Measurements from ENCODE around the gene VPS13D. TPM values are rescaled to one million over a fixed set of nuclear protein-coding genes. Genes with fewer than 3 reads are reported as not detected.

Gene VPS13D
- total RNA-seq, 1 experiment from 2014 or later, result 20.2 TPM

- Histone ChIP-seq H3K4ac (ENCODE audit: low read depth, low read length) (no peak overlapping the region), H3K14ac (ENCODE audit: insufficient read depth, low read length) (no peak overlapping the region), H4K20me1 (ENCODE audit: control insufficient read depth, insufficient read depth, insufficient read length) (no peaks in the 10 kb centered on the region), H3K23me2 (ENCODE audit: insufficient read length, low read depth, low read length, poor library complexity, severe bottlenecking) (no peaks in the 10 kb centered on the region), H2BK5ac (ENCODE audit: insufficient read length, low read length) (no peak overlapping the region), H4K91ac (ENCODE audit: insufficient read length, low read depth, low read length) (no peak overlapping the region), H2AK5ac (ENCODE audit: insufficient read length, low read length) (no peak overlapping the region), H3K9ac (ENCODE audit: extremely low read depth, insufficient read length, low read length) (no peak overlapping the region), H2BK20ac (ENCODE audit: low read depth, low read length, poor library complexity, severe bottlenecking) (no peak overlapping the region), H3K27me3 (ENCODE audit: insufficient read depth, low read length) (no peaks in the 10 kb centered on the region), H3K23ac (ENCODE audit: insufficient read length, low read depth, low read length) (no peak overlapping the region), H2BK12ac (ENCODE audit: insufficient read length, low read depth, low read length) (no peak overlapping the region), H2AFZ (ENCODE audit: low read length) (no peak overlapping the region), H3K4me1 (ENCODE audit: insufficient read depth, low read length) (peaks cover 4% of the 10 kb centered on the region; the same call in 1 of the 2 replicates), H3K9me3 (ENCODE audit: control insufficient read depth, low read depth, low read length) (no peaks in the 10 kb centered on the region), H3T11ph (ENCODE audit: low read length) (no peak overlapping the region), H2BK15ac (ENCODE audit: low read depth, low read length) (no peak overlapping the region), H3K4me2 (ENCODE audit: insufficient read depth, insufficient read length, low read length) (no peak overlapping the region), H3K18ac (ENCODE audit: insufficient read length, low read depth, low read length) (no peak overlapping the region), H4K8ac (replicated peaks; ENCODE audit: insufficient read length, low read depth, low read length) (no peak overlapping the region), H2BK120ac (ENCODE audit: low read depth, low read length, poor library complexity, severe bottlenecking) (no peak overlapping the region), H3K27ac (ENCODE audit: insufficient read length, low read depth, low read length) (no peak overlapping the region), H3K79me2 (ENCODE audit: insufficient read depth, low read length) (no peaks in the 10 kb centered on the region), H3K56ac (ENCODE audit: insufficient read length, low read depth, low read length) (no peak overlapping the region), H3K79me1 (ENCODE audit: insufficient read depth, low read depth, low read length, poor library complexity, severe bottlenecking) (no peaks in the 10 kb centered on the region), H4K5ac (ENCODE audit: insufficient read length, low read depth, low read length) (no peak overlapping the region)
- no peaks in the 10 kb centered on the region for H3K27me3 Mint-ChIP-seq (ENCODE audit: low read depth)
- no peaks in the 10 kb centered on the region for H3K36me3 Mint-ChIP-seq (ENCODE audit: insufficient read depth in 1 of 3, low read depth in 3 of 3)
- H3K9me3 Mint-ChIP-seq, result no peaks in the 10 kb centered on the region
- no peak overlapping the region for H3K27ac Mint-ChIP-seq
- peaks cover 13 to 14% of the 10 kb centered on the region in 2 experiments for H3K4me1 Mint-ChIP-seq
- WGBS (ENCODE audit: extremely low coverage, insufficient read length, low lambda C conversion rate), result no CpG with 5 or more reads among the region's 3 CpGs
- no peak for DNase-seq
- no peak for TF ChIP-seq CTCF (conservative IDR thresholded peaks at IDR 0.05)
- H3K4me3 Mint-ChIP-seq, result no peak overlapping the region
These were observed 218.9 kb downstream of the VPS13D start for GRCh38 chr1:12448746-12449177.

Data from H9 (cell line).